PFSK-1 (cell line): ENCODE data around the gene CELA2A.

Source experiments
- POLR2AphosphoS5 ChIP-seq: IDR thresholded peaks from 2 replicates; pipeline ENCODE4 v1.6.1; 2012; ENCODE audit warnings: low read depth, mild to moderate bottlenecking, control low read depth, low read length, moderate library complexity
- TAF1 ChIP-seq: IDR thresholded peaks from 2 replicates; pipeline ENCODE4 v1.6.1; 2012; ENCODE audit warnings: low read length, control low read depth, borderline replicate concordance; ENCODE audit not compliant: insufficient read depth

DNA sequence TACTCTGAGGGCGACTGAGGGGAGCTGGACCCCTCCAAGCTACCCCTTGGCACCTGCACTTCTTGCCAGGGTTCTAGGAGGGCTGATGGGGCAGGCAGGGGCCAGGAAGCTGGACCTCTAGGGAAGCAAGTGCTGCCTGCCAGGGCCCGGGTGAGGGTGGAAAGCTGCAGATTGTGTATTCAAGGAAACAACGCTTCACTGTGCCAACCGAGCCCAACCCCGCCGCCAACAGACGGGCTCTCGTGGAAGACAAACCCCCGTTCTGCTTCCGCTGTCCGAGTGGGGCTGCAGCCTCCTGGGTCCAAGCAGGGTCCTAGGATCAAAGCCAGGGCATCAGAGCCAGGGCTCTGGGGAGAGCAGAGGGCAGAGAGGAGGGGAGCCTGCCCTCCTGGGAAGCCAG is 43.7 kb upstream of the CELA2A start:
- TF ChIP-seq POLR2AphosphoS5 (no peak), TAF1 (no peak)
